ENCODE data around the gene ZNF414. TPM values are rescaled to one million over a fixed set of nuclear protein-coding genes. Genes with fewer than 3 reads are reported as not detected.
A peak's percentile ranks its signal among the peaks of the same experiment; 100 is the strongest.

The ZNF414 gene
- total RNA-seq, 1 donor from 2014 or later, result 29.9 TPM

- Mint-ChIP-seq H3K36me3 (ENCODE audit: unreplicated experiment) (peaks cover 40% of the 10 kb centered on the region), H3K27ac (ENCODE audit: unreplicated experiment) (peak overlapping the region; percentile 94), H3K4me1 (ENCODE audit: unreplicated experiment) (peaks cover 74% of the 10 kb centered on the region), H3K9me3 (ENCODE audit: unreplicated experiment) (no peaks in the 10 kb centered on the region), H3K4me3 (ENCODE audit: unreplicated experiment) (peak overlapping the region; percentile 0), H3K27me3 (ENCODE audit: unreplicated experiment) (no peaks in the 10 kb centered on the region)
- no peak for DNase-seq (ENCODE audit: extremely low spot score, unreplicated experiment)
- TF ChIP-seq, protein P1, sequence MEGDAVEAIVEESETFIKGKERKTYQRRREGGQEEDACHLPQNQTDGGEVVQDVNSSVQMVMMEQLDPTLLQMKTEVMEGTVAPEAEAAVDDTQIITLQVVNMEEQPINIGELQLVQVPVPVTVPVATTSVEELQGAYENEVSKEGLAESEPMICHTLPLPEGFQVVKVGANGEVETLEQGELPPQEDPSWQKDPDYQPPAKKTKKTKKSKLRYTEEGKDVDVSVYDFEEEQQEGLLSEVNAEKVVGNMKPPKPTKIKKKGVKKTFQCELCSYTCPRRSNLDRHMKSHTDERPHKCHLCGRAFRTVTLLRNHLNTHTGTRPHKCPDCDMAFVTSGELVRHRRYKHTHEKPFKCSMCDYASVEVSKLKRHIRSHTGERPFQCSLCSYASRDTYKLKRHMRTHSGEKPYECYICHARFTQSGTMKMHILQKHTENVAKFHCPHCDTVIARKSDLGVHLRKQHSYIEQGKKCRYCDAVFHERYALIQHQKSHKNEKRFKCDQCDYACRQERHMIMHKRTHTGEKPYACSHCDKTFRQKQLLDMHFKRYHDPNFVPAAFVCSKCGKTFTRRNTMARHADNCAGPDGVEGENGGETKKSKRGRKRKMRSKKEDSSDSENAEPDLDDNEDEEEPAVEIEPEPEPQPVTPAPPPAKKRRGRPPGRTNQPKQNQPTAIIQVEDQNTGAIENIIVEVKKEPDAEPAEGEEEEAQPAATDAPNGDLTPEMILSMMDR (IDR thresholded peaks at IDR 0.05), result no peak
These were observed 52.6 kb downstream of the ZNF414 start for GRCh38 chr19:8461376-8461775.

- no peaks in the 10 kb centered on the region for H3K27me3 Mint-ChIP-seq (ENCODE audit: unreplicated experiment)
- no peak for DNase-seq (ENCODE audit: extremely low spot score, unreplicated experiment)
- peaks cover 76% of the 10 kb centered on the region for H3K4me1 Mint-ChIP-seq (ENCODE audit: unreplicated experiment)
- H3K36me3 Mint-ChIP-seq (ENCODE audit: unreplicated experiment), result peaks cover 40% of the 10 kb centered on the region
- no peaks in the 10 kb centered on the region for H3K9me3 Mint-ChIP-seq (ENCODE audit: unreplicated experiment)
- TF ChIP-seq, protein P1 (IDR thresholded peaks at IDR 0.05), result no peak
- peak overlapping the region; percentile 68 for H3K4me3 Mint-ChIP-seq (ENCODE audit: unreplicated experiment)
- H3K27ac Mint-ChIP-seq (ENCODE audit: unreplicated experiment), result peak overlapping the region; percentile 94
These were observed 53.3 kb downstream of the ZNF414 start for GRCh38 chr19:8460516-8461298.

Other genes starting within 250 kb of the ZNF414 start
- gene CD320, start 205.8 kb downstream of the ZNF414 start, total RNA-seq, result 41.9 and 44.5 TPM in 2 replicates
- gene NDUFA7, start 192.8 kb downstream of the ZNF414 start, total RNA-seq, result 29.8 and 35.4 TPM in 2 replicates
- gene RPS28, start 192.7 kb downstream of the ZNF414 start, total RNA-seq, result 1,524 and 1,597 TPM in 2 replicates
- 0.30 TPM in 1 of 2 replicates, not detected in the other for gene KANK3, start 170.9 kb downstream of the ZNF414 start, total RNA-seq
- gene ANGPTL4, start 150.0 kb downstream of the ZNF414 start, total RNA-seq, result 6.5 and 8.6 TPM in 2 replicates
- gene RAB11B, start 123.8 kb downstream of the ZNF414 start, total RNA-seq, result 126 and 130 TPM in 2 replicates
- gene MARCHF2, start 100.9 kb downstream of the ZNF414 start, total RNA-seq, result 45.0 and 50.6 TPM in 2 replicates
- 154 and 156 TPM in 2 replicates for gene HNRNPM, start 69.2 kb downstream of the ZNF414 start, total RNA-seq
- gene PRAM1, start 11.5 kb downstream of the ZNF414 start, total RNA-seq, result 0.24 and 0.42 TPM in 2 replicates
- 0.31 and 0.43 TPM in 2 replicates for gene MYO1F, start 63.3 kb upstream of the ZNF414 start, total RNA-seq
- gene ADAMTS10, start 96.5 kb upstream of the ZNF414 start, total RNA-seq, result 86.5 and 96.2 TPM in 2 replicates
- not detected in 2 replicates for gene NFILZ, start 116.5 kb upstream of the ZNF414 start, total RNA-seq
- gene ACTL9, start 184.6 kb upstream of the ZNF414 start, total RNA-seq, result not detected in 2 replicates
- gene OR2Z1, start 207.5 kb upstream of the ZNF414 start, total RNA-seq, result not detected in 2 replicates

Measured in osteocyte (in vitro differentiated cells).